ENCODE results near the gene IFITM1. TPM values are rescaled to one million over a fixed set of nuclear protein-coding genes. Genes with fewer than 3 reads are reported as not detected.

Gene IFITM1
- total and polyA plus RNA-seq, 9 of the 15 experiments (the other 6 are each of a cell fraction or from before 2014, with no cell fraction given): 691 to 5,579 (median 974) TPM

- TF ChIP-seq REST (IDR thresholded peaks at IDR 0.05; ENCODE audit: borderline replicate concordance): peak; percentile 47; the same call in 1 of the 2 replicates
- no peak for TF ChIP-seq REST (CRISPR knock-in tag; IDR thresholded peaks at IDR 0.05; ENCODE audit: low read depth)
- no peak for TF ChIP-seq NUFIP1 (IDR thresholded peaks at IDR 0.05; ENCODE audit: partially characterized antibody)
- TF ChIP-seq E2F4 (CRISPR knock-in tag; IDR thresholded peaks at IDR 0.05; ENCODE audit: low read depth): 0 out of 2 replicates have a peak, but pooled peaks have one; percentile 35
- peak; percentile 10; the same call in 1 of the 2 replicates for TF ChIP-seq RB1 (IDR thresholded peaks at IDR 0.05; ENCODE audit: low read depth)
- TF ChIP-seq, protein P1, sequence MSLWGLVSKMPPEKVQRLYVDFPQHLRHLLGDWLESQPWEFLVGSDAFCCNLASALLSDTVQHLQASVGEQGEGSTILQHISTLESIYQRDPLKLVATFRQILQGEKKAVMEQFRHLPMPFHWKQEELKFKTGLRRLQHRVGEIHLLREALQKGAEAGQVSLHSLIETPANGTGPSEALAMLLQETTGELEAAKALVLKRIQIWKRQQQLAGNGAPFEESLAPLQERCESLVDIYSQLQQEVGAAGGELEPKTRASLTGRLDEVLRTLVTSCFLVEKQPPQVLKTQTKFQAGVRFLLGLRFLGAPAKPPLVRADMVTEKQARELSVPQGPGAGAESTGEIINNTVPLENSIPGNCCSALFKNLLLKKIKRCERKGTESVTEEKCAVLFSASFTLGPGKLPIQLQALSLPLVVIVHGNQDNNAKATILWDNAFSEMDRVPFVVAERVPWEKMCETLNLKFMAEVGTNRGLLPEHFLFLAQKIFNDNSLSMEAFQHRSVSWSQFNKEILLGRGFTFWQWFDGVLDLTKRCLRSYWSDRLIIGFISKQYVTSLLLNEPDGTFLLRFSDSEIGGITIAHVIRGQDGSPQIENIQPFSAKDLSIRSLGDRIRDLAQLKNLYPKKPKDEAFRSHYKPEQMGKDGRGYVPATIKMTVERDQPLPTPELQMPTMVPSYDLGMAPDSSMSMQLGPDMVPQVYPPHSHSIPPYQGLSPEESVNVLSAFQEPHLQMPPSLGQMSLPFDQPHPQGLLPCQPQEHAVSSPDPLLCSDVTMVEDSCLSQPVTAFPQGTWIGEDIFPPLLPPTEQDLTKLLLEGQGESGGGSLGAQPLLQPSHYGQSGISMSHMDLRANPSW (CRISPR knock-in tag; IDR thresholded peaks at IDR 0.05): no peak
- no peak for TF ChIP-seq HDAC6 (IDR thresholded peaks at IDR 0.05; ENCODE audit: low read depth, low read length)
- TF ChIP-seq CXXC5 (CRISPR knock-in tag; IDR thresholded peaks at IDR 0.05): peak; percentile 69
- no peak for TF ChIP-seq BRD4 (IDR thresholded peaks at IDR 0.05)
- no peak for TF ChIP-seq RFX1 (IDR thresholded peaks at IDR 0.05)
- TF ChIP-seq, protein P2, sequence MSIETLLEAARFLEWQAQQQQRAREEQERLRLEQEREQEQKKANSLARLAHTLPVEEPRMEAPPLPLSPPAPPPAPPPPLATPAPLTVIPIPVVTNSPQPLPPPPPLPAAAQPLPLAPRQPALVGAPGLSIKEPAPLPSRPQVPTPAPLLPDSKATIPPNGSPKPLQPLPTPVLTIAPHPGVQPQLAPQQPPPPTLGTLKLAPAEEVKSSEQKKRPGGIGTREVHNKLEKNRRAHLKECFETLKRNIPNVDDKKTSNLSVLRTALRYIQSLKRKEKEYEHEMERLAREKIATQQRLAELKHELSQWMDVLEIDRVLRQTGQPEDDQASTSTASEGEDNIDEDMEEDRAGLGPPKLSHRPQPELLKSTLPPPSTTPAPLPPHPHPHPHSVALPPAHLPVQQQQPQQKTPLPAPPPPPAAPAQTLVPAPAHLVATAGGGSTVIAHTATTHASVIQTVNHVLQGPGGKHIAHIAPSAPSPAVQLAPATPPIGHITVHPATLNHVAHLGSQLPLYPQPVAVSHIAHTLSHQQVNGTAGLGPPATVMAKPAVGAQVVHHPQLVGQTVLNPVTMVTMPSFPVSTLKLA (conservative IDR thresholded peaks at IDR 0.05): peak; percentile 35 to 76; a peak in 3 of 4 replicates
- TF ChIP-seq HOXB6 (CRISPR knock-in tag; IDR thresholded peaks at IDR 0.05; ENCODE audit: borderline replicate concordance): no peak
- TF ChIP-seq CREB3 (tag; conservative IDR thresholded peaks at IDR 0.05; ENCODE audit: low read depth): no peak
These were observed 2.3 kb downstream of the IFITM1 start (continued) for GRCh38 chr11:316031-316701.

Measured in K562 (cell line).